Endodermal cell (in vitro differentiated cells): ENCODE data around the gene PPP2R1A. TPM values are rescaled to one million over a fixed set of nuclear protein-coding genes. Genes with fewer than 3 reads are reported as not detected.

ENCODE experiments used
- DNase-seq: peaks from one replicate; pipeline ENCODE4 v3.0.0-alpha.2; 2017
- H3K27ac ChIP-seq: 2 replicates; pipeline ENCODE4 v1.5.1; 2013; ENCODE audit warnings: mild to moderate bottlenecking, low read depth, low read length, moderate library complexity
- H3K27me3 ChIP-seq: 2 replicates; pipeline ENCODE4 v1.6.1; 2013; ENCODE audit warnings: mild to moderate bottlenecking, low read length, moderate library complexity; ENCODE audit not compliant: insufficient read depth, control insufficient read depth, poor library complexity, severe bottlenecking
- H3K36me3 ChIP-seq: 2 replicates; pipeline ENCODE4 v1.7.0; 2013; ENCODE audit warnings: mild to moderate bottlenecking, low read length, moderate library complexity; ENCODE audit not compliant: control insufficient read depth, insufficient read depth
- H3K4me1 ChIP-seq: one replicate; pipeline ENCODE4 v1.7.0; 2013; ENCODE audit warnings: low read length; ENCODE audit not compliant: control insufficient read depth, insufficient read depth
- H3K4me3 ChIP-seq: 2 replicates; pipeline ENCODE4 v1.5.1; 2013; ENCODE audit warnings: mild to moderate bottlenecking, low read length, moderate library complexity
- H3K9ac ChIP-seq: 2 replicates; pipeline ENCODE4 v1.6.1; 2013; ENCODE audit warnings: mild to moderate bottlenecking, low read length, moderate library complexity; ENCODE audit not compliant: poor library complexity, severe bottlenecking; ENCODE audit errors: extremely low read depth
- H3K9me3 ChIP-seq: 2 replicates; pipeline ENCODE4 v1.6.1; 2013; ENCODE audit warnings: mild to moderate bottlenecking, low read length, moderate library complexity; ENCODE audit not compliant: control insufficient read depth
- H3K27ac Mint-ChIP-seq: 2 replicates; pipeline ENCODE4 v1.8.0; 2020; ENCODE audit warnings: mixed read lengths
- H3K27me3 Mint-ChIP-seq: 2 replicates; pipeline ENCODE4 v1.8.0; 2021; ENCODE audit warnings: mild to moderate bottlenecking, mixed read lengths; ENCODE audit not compliant: insufficient read depth
- H3K36me3 Mint-ChIP-seq: 2 replicates; pipeline ENCODE4 v1.8.0; 2020; ENCODE audit warnings: low read depth, mixed read lengths
- H3K4me1 Mint-ChIP-seq: 2 replicates; pipeline ENCODE4 v1.8.0; 2020; ENCODE audit warnings: mixed read lengths
- H3K4me3 Mint-ChIP-seq: 2 replicates; pipeline ENCODE4 v1.8.0; 2020; ENCODE audit warnings: mild to moderate bottlenecking, moderate library complexity, mixed read lengths
- H3K9me3 Mint-ChIP-seq: 2 replicates; pipeline ENCODE4 v1.8.0; 2020; ENCODE audit warnings: mild to moderate bottlenecking, mixed read lengths
- CTCF ChIP-seq: fragments of 200-600 bp; sonication (generic); conservative IDR thresholded peaks from 2 replicates; pipeline ENCODE4 v1.5.0; 2021; ENCODE audit warnings: antibody characterized with exemption, mild to moderate bottlenecking
- WGBS, 2 experiments: methylation state at CpG; one replicate each; pipeline versions ENCODE4 v1.1.5 to v1.1.7; 2013; ENCODE audit warnings: missing lambda C conversion rate in 2 of 2, mixed read lengths in 1 of 2; ENCODE audit not compliant: insufficient coverage in 1 of 2, insufficient read length in 1 of 2; 5-methylcytosine and 5-hydroxymethylcytosine counted together
- total RNA-seq, 2 donors: library from RNA; stranded (reverse); fragmentation: NEBNext Ultra II Directional in 1 of 2; extraction: Animal tissue kit (Norgen Biotek cat#: 25700) in 1 of 2; gene quantifications; 2 replicates in 1 of 2; 3 replicates in 1 of 2; pipeline ENCODE4 v1.2.1, GENCODE V29; 2021

PPP2R1A gene
- total RNA-seq, 2 donors from 2014 or later, result 345 to 348 TPM

GRCh38 chr19:52148256-52148655 is 41.6 kb upstream of the PPP2R1A start:
- Histone ChIP-seq H3K4me3 (no peak overlapping the region), H3K27ac (no peak overlapping the region), H3K9me3 (peaks cover 75% of the 10 kb centered on the region), H3K27me3 (no peaks in the 10 kb centered on the region), H3K4me1 (no peaks in the 10 kb centered on the region), H3K9ac (no peak overlapping the region), H3K36me3 (no peaks in the 10 kb centered on the region)
- no peak for DNase-seq
- TF ChIP-seq CTCF, result no peak
- no peaks in the 10 kb centered on the region for H3K27me3 Mint-ChIP-seq
- H3K27ac Mint-ChIP-seq, result no peak overlapping the region
- H3K36me3 Mint-ChIP-seq, result peaks cover 24% of the 10 kb centered on the region
- H3K9me3 Mint-ChIP-seq, result peaks cover 74% of the 10 kb centered on the region
- H3K4me1 Mint-ChIP-seq, result no peaks in the 10 kb centered on the region
- H3K4me3 Mint-ChIP-seq, result no peak overlapping the region

GRCh38 chr19:52155596-52156359 is 34.1 kb upstream of the PPP2R1A start:
- H3K27ac Mint-ChIP-seq, result no peak overlapping the region
- H3K9me3 Mint-ChIP-seq, result peaks cover 96% of the 10 kb centered on the region
- Histone ChIP-seq H3K27ac (no peak overlapping the region), H3K4me3 (peak overlapping the region; percentile 42), H3K9ac (no peak overlapping the region), H3K9me3 (peaks cover 100% of the 10 kb centered on the region), H3K27me3 (no peaks in the 10 kb centered on the region), H3K36me3 (peaks cover 61% of the 10 kb centered on the region), H3K4me1 (no peaks in the 10 kb centered on the region)
- no peaks in the 10 kb centered on the region for H3K4me1 Mint-ChIP-seq
- no peak for DNase-seq
- 95 to 96% methylated on average over 13 to 15 of the region's 15 CpGs for WGBS, 2 experiments
- H3K36me3 Mint-ChIP-seq, result peaks cover 88% of the 10 kb centered on the region
- peaks cover 2% of the 10 kb centered on the region for H3K27me3 Mint-ChIP-seq
- no peak overlapping the region for H3K4me3 Mint-ChIP-seq
- no peak for TF ChIP-seq CTCF

- TF ChIP-seq CTCF, result no peak
- Histone ChIP-seq H3K9me3 (peaks cover 30% of the 10 kb centered on the region), H3K4me1 (no peaks in the 10 kb centered on the region), H3K36me3 (peaks cover 32% of the 10 kb centered on the region), H3K27ac (no peak overlapping the region), H3K27me3 (no peaks in the 10 kb centered on the region), H3K9ac (peak overlapping the region; percentile 79), H3K4me3 (peak overlapping the region; percentile 100)
- peak; percentile 57 for DNase-seq
- WGBS, 2 experiments, result 15 to 25% methylated on average over 5 of the region's 5 CpGs
- H3K36me3 Mint-ChIP-seq, result peaks cover 30% of the 10 kb centered on the region
- H3K4me1 Mint-ChIP-seq, result peaks cover 14% of the 10 kb centered on the region
- peak overlapping the region; percentile 91 for H3K4me3 Mint-ChIP-seq
- H3K27ac Mint-ChIP-seq, result no peak overlapping the region
- H3K27me3 Mint-ChIP-seq, result no peaks in the 10 kb centered on the region
- H3K9me3 Mint-ChIP-seq, result peaks cover 30% of the 10 kb centered on the region
Observed at GRCh38 chr19:52170304-52170703, 19.5 kb upstream of the PPP2R1A start.
